DOHH2 (cell line): Measurements from ENCODE around the gene ACTRT2.

Source experiments
- H3F3A ChIP-seq: fragments of 200-600 bp; sonication (generic), shearing (Covaris generic); 2 replicates; pipeline ENCODE4 v1.6.0; 2016; ENCODE audit warnings: antibody characterized with exemption, mild to moderate bottlenecking; ENCODE audit not compliant: control insufficient read depth, insufficient read depth
- H3K27ac ChIP-seq: fragments of 200-600 bp; sonication (generic); 2 replicates; pipeline ENCODE4 v1.5.1; 2014; ENCODE audit warnings: low read depth, mild to moderate bottlenecking, low read length, moderate library complexity
- H3K27me3 ChIP-seq: fragments of 200-600 bp; sonication (generic); 2 replicates; pipeline ENCODE4 v1.6.1; 2014; ENCODE audit warnings: mild to moderate bottlenecking, low read length, mixed read lengths; ENCODE audit not compliant: control insufficient read depth
- H3K36me3 ChIP-seq: fragments of 200-600 bp; sonication (generic); 2 replicates; pipeline ENCODE4 v1.6.1; 2014; ENCODE audit warnings: mild to moderate bottlenecking, low read length, moderate library complexity, mixed read lengths; ENCODE audit not compliant: control insufficient read depth
- H3K4me1 ChIP-seq: fragments of 200-600 bp; sonication (generic); 2 replicates; pipeline ENCODE4 v1.6.1; 2014; ENCODE audit warnings: mild to moderate bottlenecking, low read length, mixed read lengths; ENCODE audit not compliant: control insufficient read depth
- H3K4me2 ChIP-seq: fragments of 200-600 bp; sonication (generic); 2 replicates; pipeline ENCODE4 v1.6.0; 2014; ENCODE audit warnings: mild to moderate bottlenecking, low read length, moderate library complexity
- H3K4me3 ChIP-seq: fragments of 200-600 bp; sonication (generic); 2 replicates; pipeline ENCODE4 v1.5.1; 2014; ENCODE audit warnings: mild to moderate bottlenecking, low read length, mixed read lengths
- H3K79me2 ChIP-seq: fragments of 200-600 bp; sonication (generic); 2 replicates; pipeline ENCODE4 v1.6.1; 2014; ENCODE audit warnings: mild to moderate bottlenecking, low read length, mixed read lengths; ENCODE audit not compliant: control insufficient read depth
- H3K9me2 ChIP-seq: fragments of 200-600 bp; sonication (generic); replicated peaks from 2 replicates; pipeline ENCODE4 v1.6.1; 2014; ENCODE audit warnings: mild to moderate bottlenecking, low read length, mixed read lengths; ENCODE audit not compliant: control insufficient read depth
- H3K9me3 ChIP-seq: fragments of 200-600 bp; sonication (generic); 2 replicates; pipeline ENCODE4 v1.6.1; 2014; ENCODE audit warnings: antibody characterized with exemption, low read length, mixed read lengths; ENCODE audit not compliant: control insufficient read depth, insufficient read depth
- H4K20me1 ChIP-seq: fragments of 200-600 bp; sonication (generic); 2 replicates; pipeline ENCODE4 v1.6.0; 2014; ENCODE audit warnings: low read depth, mild to moderate bottlenecking, antibody characterized with exemption, low read length, moderate library complexity; ENCODE audit not compliant: control insufficient read depth, insufficient read depth
- CTCF ChIP-seq: fragments of 200-600 bp; sonication (generic); IDR thresholded peaks from one replicate; pipeline ENCODE4 v1.5.1; 2014; ENCODE audit warnings: antibody characterized with exemption, mild to moderate bottlenecking, low read depth, low read length; ENCODE audit not compliant: poor library complexity, severe bottlenecking
- EZH2phosphoT487 ChIP-seq: fragments of 200-600 bp; sonication (generic); IDR thresholded peaks from 2 replicates; pipeline ENCODE4 v1.6.1; 2017; ENCODE audit warnings: borderline replicate concordance, mild to moderate bottlenecking, antibody characterized with exemption, low read length, moderate library complexity, mixed read lengths

The ACTRT2 gene

GRCh38 chr1:3029481-3029961 is 8.3 kb downstream of the ACTRT2 start:
- Histone ChIP-seq H3K4me1 (no peaks in the 10 kb centered on the region), H3K27ac (no peak overlapping the region), H3K79me2 (no peaks in the 10 kb centered on the region), H3K27me3 (no peaks in the 10 kb centered on the region), H4K20me1 (no peaks in the 10 kb centered on the region), H3F3A (no peaks in the 10 kb centered on the region), H3K4me3 (no peak overlapping the region), H3K9me2 (no peaks in the 10 kb centered on the region), H3K4me2 (no peak overlapping the region), H3K36me3 (no peaks in the 10 kb centered on the region), H3K9me3 (no peaks in the 10 kb centered on the region)
- TF ChIP-seq CTCF (no peak), EZH2phosphoT487 (no peak)

GRCh38 chr1:3029991-3030662 is 8.9 kb downstream of the ACTRT2 start:
- TF ChIP-seq CTCF = no peak
- no peak for TF ChIP-seq EZH2phosphoT487
- H3K9me2 ChIP-seq = no peaks in the 10 kb centered on the region
- H4K20me1 ChIP-seq = no peaks in the 10 kb centered on the region
- H3K36me3 ChIP-seq = no peaks in the 10 kb centered on the region
- H3K27me3 ChIP-seq = no peaks in the 10 kb centered on the region
- no peak overlapping the region for H3K4me2 ChIP-seq
- H3F3A ChIP-seq = no peaks in the 10 kb centered on the region
- H3K4me1 ChIP-seq = no peaks in the 10 kb centered on the region
- no peak overlapping the region for H3K27ac ChIP-seq
- no peaks in the 10 kb centered on the region for H3K79me2 ChIP-seq
- no peaks in the 10 kb centered on the region for H3K9me3 ChIP-seq
- H3K4me3 ChIP-seq = no peak overlapping the region

DNA sequence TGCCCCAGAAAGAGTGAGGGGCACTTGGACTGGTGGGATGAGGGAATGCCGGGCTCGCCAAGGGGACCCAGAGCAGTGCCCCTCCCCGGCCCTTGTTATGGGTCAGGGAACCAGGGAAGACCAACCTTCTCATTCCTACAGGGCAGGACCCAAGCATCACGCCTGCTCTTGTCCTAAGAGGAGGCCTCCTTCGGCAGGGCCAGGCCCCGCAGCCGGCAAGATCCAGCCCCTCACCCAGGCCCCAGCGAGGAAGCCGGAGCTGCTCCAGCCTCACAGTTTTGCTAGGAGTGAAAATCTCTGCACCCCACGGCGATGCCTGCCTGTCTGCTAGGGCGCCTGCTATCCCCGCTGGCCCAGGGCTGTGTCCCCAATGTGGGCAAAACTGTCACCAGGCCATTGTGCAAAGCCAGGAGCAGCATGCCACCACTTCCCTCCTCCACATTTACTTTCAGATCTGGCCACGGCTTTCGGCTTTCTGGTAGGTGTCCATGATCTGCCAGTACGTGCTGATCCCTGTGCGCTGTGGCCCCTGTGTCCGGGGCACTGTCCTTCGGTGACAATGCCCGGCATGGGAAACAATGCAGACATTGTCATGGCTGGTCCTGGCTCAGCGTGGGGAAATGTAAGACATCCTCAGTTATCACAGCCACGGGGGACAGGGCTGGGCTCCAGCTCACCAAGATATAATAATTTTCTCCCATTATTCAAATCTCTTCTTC is 9.6 kb downstream of the ACTRT2 start:
- Histone ChIP-seq H3K27ac (no peak overlapping the region), H3K9me2 (no peaks in the 10 kb centered on the region), H3K4me1 (no peaks in the 10 kb centered on the region), H3K9me3 (no peaks in the 10 kb centered on the region), H3K4me3 (no peak overlapping the region), H4K20me1 (no peaks in the 10 kb centered on the region), H3K36me3 (no peaks in the 10 kb centered on the region), H3K4me2 (no peak overlapping the region), H3K79me2 (no peaks in the 10 kb centered on the region), H3F3A (no peaks in the 10 kb centered on the region), H3K27me3 (no peaks in the 10 kb centered on the region)
- TF ChIP-seq CTCF (no peak), EZH2phosphoT487 (no peak)
